Endodermal cell (in vitro differentiated cells): ENCODE measurements around the gene KLHL3. TPM values are rescaled to one million over a fixed set of nuclear protein-coding genes. Genes with fewer than 3 reads are reported as not detected.

Source experiments
- DNase-seq: peaks from one replicate; pipeline ENCODE4 v3.0.0-alpha.2; 2017
- H3K27ac ChIP-seq: 2 replicates; pipeline ENCODE4 v1.5.1; 2013; ENCODE audit warnings: mild to moderate bottlenecking, low read depth, low read length, moderate library complexity
- H3K27me3 ChIP-seq: 2 replicates; pipeline ENCODE4 v1.6.1; 2013; ENCODE audit warnings: mild to moderate bottlenecking, low read length, moderate library complexity; ENCODE audit not compliant: insufficient read depth, control insufficient read depth, poor library complexity, severe bottlenecking
- H3K36me3 ChIP-seq: 2 replicates; pipeline ENCODE4 v1.7.0; 2013; ENCODE audit warnings: mild to moderate bottlenecking, low read length, moderate library complexity; ENCODE audit not compliant: control insufficient read depth, insufficient read depth
- H3K4me1 ChIP-seq: one replicate; pipeline ENCODE4 v1.7.0; 2013; ENCODE audit warnings: low read length; ENCODE audit not compliant: control insufficient read depth, insufficient read depth
- H3K4me3 ChIP-seq: 2 replicates; pipeline ENCODE4 v1.5.1; 2013; ENCODE audit warnings: mild to moderate bottlenecking, low read length, moderate library complexity
- H3K9ac ChIP-seq: 2 replicates; pipeline ENCODE4 v1.6.1; 2013; ENCODE audit warnings: mild to moderate bottlenecking, low read length, moderate library complexity; ENCODE audit not compliant: poor library complexity, severe bottlenecking; ENCODE audit errors: extremely low read depth
- H3K9me3 ChIP-seq: 2 replicates; pipeline ENCODE4 v1.6.1; 2013; ENCODE audit warnings: mild to moderate bottlenecking, low read length, moderate library complexity; ENCODE audit not compliant: control insufficient read depth
- H3K27ac Mint-ChIP-seq: 2 replicates; pipeline ENCODE4 v1.8.0; 2020; ENCODE audit warnings: mixed read lengths
- H3K27me3 Mint-ChIP-seq: 2 replicates; pipeline ENCODE4 v1.8.0; 2021; ENCODE audit warnings: mild to moderate bottlenecking, mixed read lengths; ENCODE audit not compliant: insufficient read depth
- H3K36me3 Mint-ChIP-seq: 2 replicates; pipeline ENCODE4 v1.8.0; 2020; ENCODE audit warnings: low read depth, mixed read lengths
- H3K4me1 Mint-ChIP-seq: 2 replicates; pipeline ENCODE4 v1.8.0; 2020; ENCODE audit warnings: mixed read lengths
- H3K4me3 Mint-ChIP-seq: 2 replicates; pipeline ENCODE4 v1.8.0; 2020; ENCODE audit warnings: mild to moderate bottlenecking, moderate library complexity, mixed read lengths
- H3K9me3 Mint-ChIP-seq: 2 replicates; pipeline ENCODE4 v1.8.0; 2020; ENCODE audit warnings: mild to moderate bottlenecking, mixed read lengths
- WGBS, 2 experiments: methylation state at CpG; one replicate each; pipeline versions ENCODE4 v1.1.5 to v1.1.7; 2013; ENCODE audit warnings: missing lambda C conversion rate in 2 of 2, mixed read lengths in 1 of 2; ENCODE audit not compliant: insufficient coverage in 1 of 2, insufficient read length in 1 of 2; 5-methylcytosine and 5-hydroxymethylcytosine counted together
- total RNA-seq, 2 donors: library from RNA; stranded (reverse); fragmentation: NEBNext Ultra II Directional in 1 of 2; extraction: Animal tissue kit (Norgen Biotek cat#: 25700) in 1 of 2; gene quantifications; 2 replicates in 1 of 2; 3 replicates in 1 of 2; pipeline ENCODE4 v1.2.1, GENCODE V29; 2021
- TF ChIP-seq, protein P1 (sequence below): fragments of 200-600 bp; sonication (generic); conservative IDR thresholded peaks from 2 replicates; pipeline ENCODE4 v1.5.0; 2021; ENCODE audit warnings: antibody characterized with exemption, mild to moderate bottlenecking

The KLHL3 gene
- total RNA-seq, 2 donors from 2014 or later = 17.5 to 19.4 TPM

DNA sequence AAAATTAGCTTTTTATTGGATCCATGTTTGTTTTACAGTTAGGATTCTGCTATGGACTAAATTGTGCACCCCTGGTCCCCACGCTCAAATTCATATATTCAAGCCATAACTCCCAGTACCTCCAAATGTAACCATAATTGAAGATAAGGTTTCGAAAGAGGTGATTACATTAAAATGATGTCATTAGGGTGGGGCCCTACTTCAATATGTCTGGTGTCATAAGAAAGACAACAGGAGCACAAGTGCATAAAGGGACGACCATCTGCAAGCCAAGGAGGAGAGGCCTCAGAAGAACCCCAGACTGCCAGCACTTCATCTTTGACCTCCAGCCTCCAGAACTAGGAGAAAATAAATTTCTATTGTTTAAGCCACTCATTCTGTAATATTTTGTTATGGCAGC is 25.7 kb upstream of the KLHL3 start:
- H3K4me1 Mint-ChIP-seq = no peaks in the 10 kb centered on the region
- Histone ChIP-seq H3K9ac (no peak overlapping the region), H3K27me3 (no peaks in the 10 kb centered on the region), H3K4me1 (no peaks in the 10 kb centered on the region), H3K27ac (no peak overlapping the region), H3K9me3 (peaks cover 20% of the 10 kb centered on the region), H3K4me3 (no peak overlapping the region), H3K36me3 (no peaks in the 10 kb centered on the region)
- no peak overlapping the region for H3K4me3 Mint-ChIP-seq
- H3K9me3 Mint-ChIP-seq = peaks cover 20% of the 10 kb centered on the region
- WGBS, 2 experiments = 82 to 100% methylated on average over 1 to 3 of the region's 3 CpGs
- H3K27ac Mint-ChIP-seq = no peak overlapping the region
- peaks cover 22% of the 10 kb centered on the region for H3K27me3 Mint-ChIP-seq
- TF ChIP-seq, protein P1, sequence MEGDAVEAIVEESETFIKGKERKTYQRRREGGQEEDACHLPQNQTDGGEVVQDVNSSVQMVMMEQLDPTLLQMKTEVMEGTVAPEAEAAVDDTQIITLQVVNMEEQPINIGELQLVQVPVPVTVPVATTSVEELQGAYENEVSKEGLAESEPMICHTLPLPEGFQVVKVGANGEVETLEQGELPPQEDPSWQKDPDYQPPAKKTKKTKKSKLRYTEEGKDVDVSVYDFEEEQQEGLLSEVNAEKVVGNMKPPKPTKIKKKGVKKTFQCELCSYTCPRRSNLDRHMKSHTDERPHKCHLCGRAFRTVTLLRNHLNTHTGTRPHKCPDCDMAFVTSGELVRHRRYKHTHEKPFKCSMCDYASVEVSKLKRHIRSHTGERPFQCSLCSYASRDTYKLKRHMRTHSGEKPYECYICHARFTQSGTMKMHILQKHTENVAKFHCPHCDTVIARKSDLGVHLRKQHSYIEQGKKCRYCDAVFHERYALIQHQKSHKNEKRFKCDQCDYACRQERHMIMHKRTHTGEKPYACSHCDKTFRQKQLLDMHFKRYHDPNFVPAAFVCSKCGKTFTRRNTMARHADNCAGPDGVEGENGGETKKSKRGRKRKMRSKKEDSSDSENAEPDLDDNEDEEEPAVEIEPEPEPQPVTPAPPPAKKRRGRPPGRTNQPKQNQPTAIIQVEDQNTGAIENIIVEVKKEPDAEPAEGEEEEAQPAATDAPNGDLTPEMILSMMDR = no peak
- no peak for DNase-seq
- H3K36me3 Mint-ChIP-seq = no peaks in the 10 kb centered on the region

GRCh38 chr5:137760719-137761516 is 25.0 kb upstream of the KLHL3 start:
- Histone ChIP-seq H3K36me3 (no peaks in the 10 kb centered on the region), H3K9ac (no peak overlapping the region), H3K27ac (no peak overlapping the region), H3K27me3 (no peaks in the 10 kb centered on the region), H3K9me3 (peaks cover 16% of the 10 kb centered on the region), H3K4me1 (no peaks in the 10 kb centered on the region), H3K4me3 (no peak overlapping the region)
- no peak for DNase-seq
- no peaks in the 10 kb centered on the region for H3K36me3 Mint-ChIP-seq
- peaks cover 24% of the 10 kb centered on the region for H3K27me3 Mint-ChIP-seq
- no peaks in the 10 kb centered on the region for H3K4me1 Mint-ChIP-seq
- TF ChIP-seq, protein P1 = no peak
- H3K9me3 Mint-ChIP-seq = peaks cover 18% of the 10 kb centered on the region
- H3K27ac Mint-ChIP-seq = no peak overlapping the region
- 87 to 90% methylated on average over 6 to 7 of the region's 7 CpGs for WGBS, 2 experiments
- no peak overlapping the region for H3K4me3 Mint-ChIP-seq

GRCh38 chr5:137760294-137760693 is 24.4 kb upstream of the KLHL3 start:
- WGBS, 2 experiments = 89 to 94% methylated on average over 3 to 4 of the region's 4 CpGs
- Mint-ChIP-seq H3K36me3 (no peaks in the 10 kb centered on the region), H3K4me3 (no peak overlapping the region), H3K27me3 (peaks cover 24% of the 10 kb centered on the region), H3K27ac (no peak overlapping the region), H3K9me3 (peaks cover 18% of the 10 kb centered on the region), H3K4me1 (no peaks in the 10 kb centered on the region)
- H3K4me3 ChIP-seq = no peak overlapping the region
- H3K9ac ChIP-seq = no peak overlapping the region
- no peaks in the 10 kb centered on the region for H3K36me3 ChIP-seq
- DNase-seq = no peak
- no peaks in the 10 kb centered on the region for H3K27me3 ChIP-seq
- peaks cover 16% of the 10 kb centered on the region for H3K9me3 ChIP-seq
- TF ChIP-seq, protein P1 = no peak
- H3K4me1 ChIP-seq = no peaks in the 10 kb centered on the region
- H3K27ac ChIP-seq = no peak overlapping the region
